NT2/D1 (cell line): Measurements from ENCODE around the gene PRPS1.
"Not testable (repeated sequence)": the region's sequence is repeated elsewhere in the genome, so short reads cannot be mapped to it uniquely, and the experiment has no call there.

Experiments
- DNase-seq: peaks from one replicate; pipeline ENCODE4 v3.0.0-alpha.2; 2011; ENCODE audit warnings: low read depth, low spot score
- H3K27me3 ChIP-seq: 2 replicates; pipeline ENCODE4 v1.6.0; 2011; ENCODE audit warnings: mild to moderate bottlenecking; ENCODE audit not compliant: insufficient read length, insufficient read depth
- H3K36me3 ChIP-seq: 2 replicates; pipeline ENCODE4 v1.6.1; 2011; ENCODE audit warnings: mild to moderate bottlenecking, low read length, mixed read lengths; ENCODE audit not compliant: insufficient read depth, insufficient read length
- H3K4me1 ChIP-seq: 2 replicates; pipeline ENCODE4 v1.5.1; 2011; ENCODE audit not compliant: insufficient read depth, insufficient read length
- H3K4me3 ChIP-seq: 2 replicates; pipeline ENCODE4 v1.5.1; 2011; ENCODE audit warnings: low read depth; ENCODE audit not compliant: insufficient read length
- H3K9ac ChIP-seq: 2 replicates; pipeline ENCODE4 v1.6.0; 2011; ENCODE audit warnings: low read depth; ENCODE audit not compliant: insufficient read length
- H3K9me3 ChIP-seq: 2 replicates; pipeline ENCODE4 v1.5.1; 2011; ENCODE audit warnings: mild to moderate bottlenecking, low read length; ENCODE audit not compliant: insufficient read depth
- SUZ12 ChIP-seq: IDR thresholded peaks from 2 replicates; pipeline ENCODE4 v1.6.1; 2011; ENCODE audit not compliant: insufficient read length, insufficient read depth; ENCODE audit errors: extremely low read depth
- YY1 ChIP-seq: IDR thresholded peaks from 2 replicates; pipeline ENCODE4 v1.6.1; 2011; ENCODE audit not compliant: insufficient read length, insufficient read depth
- ZNF274 ChIP-seq: IDR thresholded peaks from 2 replicates; pipeline ENCODE4 v1.6.1; 2011; ENCODE audit warnings: mild to moderate bottlenecking, low read depth, low read length

Gene PRPS1

DNA sequence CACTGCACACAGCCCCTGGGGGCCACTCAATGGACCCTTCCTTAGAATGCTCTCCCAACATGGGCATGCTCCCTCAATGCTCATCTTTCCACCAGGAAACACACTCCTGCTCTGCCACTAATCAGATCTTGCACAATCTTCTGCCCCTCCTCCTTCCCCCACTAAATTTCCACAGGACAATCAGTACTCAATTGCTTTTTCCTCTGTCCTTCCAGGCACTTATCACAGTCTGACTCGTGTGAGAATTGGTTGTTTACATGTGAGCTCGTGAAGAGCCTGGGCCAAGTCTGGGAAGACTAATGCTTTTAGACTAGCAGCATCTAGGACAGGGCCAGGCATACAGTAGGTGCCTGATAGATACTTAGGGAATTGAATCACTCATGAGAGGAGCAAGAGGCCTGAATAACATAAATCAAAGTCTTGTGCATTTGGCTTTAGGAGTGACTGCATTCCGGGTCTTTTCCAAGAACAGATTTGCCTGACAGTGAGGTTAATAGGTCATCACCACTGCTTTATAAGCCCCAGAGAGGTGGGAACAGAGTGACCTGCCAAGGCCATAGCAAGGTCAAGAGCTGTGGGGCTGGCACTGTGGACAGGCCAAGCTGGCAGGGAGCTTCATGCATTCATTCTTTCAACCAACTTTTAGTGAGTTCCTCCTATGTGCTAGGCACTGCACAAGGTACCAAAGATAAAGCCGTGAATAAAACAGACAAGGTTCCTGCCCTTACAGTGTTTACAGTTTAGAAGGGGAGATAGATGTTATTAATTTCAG, 55.0 kb downstream of the PRPS1 start:
- no peak for TF ChIP-seq YY1
- Histone ChIP-seq H3K27me3 (no peaks in the 10 kb centered on the region), H3K36me3 (no peaks in the 10 kb centered on the region), H3K4me1 (no peaks in the 10 kb centered on the region), H3K9ac (no peak overlapping the region), H3K9me3 (no peaks in the 10 kb centered on the region), H3K4me3 (no peak overlapping the region)
- no peak for DNase-seq

DNA sequence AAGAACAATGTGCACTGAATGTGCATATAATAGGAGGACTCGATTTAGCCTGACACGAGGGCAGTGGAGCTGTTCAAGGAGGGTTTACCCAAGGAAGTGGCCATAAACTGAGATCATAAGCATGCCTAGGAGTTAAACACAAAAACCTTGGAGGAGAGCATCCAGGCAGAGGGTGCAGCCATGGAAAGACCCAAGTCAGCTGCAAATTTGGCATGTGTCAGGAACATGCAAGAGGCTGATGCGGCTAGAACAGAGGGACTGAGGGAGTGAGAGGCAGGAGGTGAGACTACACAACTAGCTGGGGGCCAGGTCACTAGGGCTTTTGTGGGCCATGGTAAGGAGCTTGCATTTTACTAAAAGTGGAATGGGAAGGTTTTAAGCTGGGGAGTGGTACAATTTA, 55.6 kb downstream of the PRPS1 start:
- DNase-seq: no peak
- Histone ChIP-seq H3K27me3 (no peaks in the 10 kb centered on the region), H3K4me1 (peaks cover 1% of the 10 kb centered on the region), H3K36me3 (no peaks in the 10 kb centered on the region), H3K4me3 (no peak overlapping the region), H3K9me3 (no peaks in the 10 kb centered on the region), H3K9ac (no peak overlapping the region)
- no peak for TF ChIP-seq YY1
- no peak for TF ChIP-seq ZNF274
- no peak for TF ChIP-seq SUZ12

DNA sequence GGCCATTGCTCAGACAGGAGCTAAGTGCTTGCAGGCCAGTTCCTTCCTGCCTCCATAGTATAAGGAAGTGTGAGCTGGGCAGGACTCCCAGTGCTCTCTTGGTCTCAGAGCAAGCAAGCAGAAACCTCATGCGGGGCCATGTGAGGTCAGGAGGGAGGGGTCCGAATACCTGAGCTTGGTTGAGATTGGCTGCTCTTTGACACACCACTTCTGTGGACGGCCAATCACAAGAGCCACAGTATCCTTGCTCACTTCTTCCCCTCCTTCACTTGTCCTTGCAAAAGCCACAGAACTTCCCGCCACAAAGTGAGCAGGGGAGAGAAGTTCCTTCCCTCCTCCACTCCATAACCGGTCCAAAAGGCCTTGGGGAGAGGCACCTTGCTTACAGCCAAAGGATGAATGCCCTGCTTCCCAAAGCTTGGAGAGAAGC, 56.7 kb downstream of the PRPS1 start:
- no peaks in the 10 kb centered on the region for H3K36me3 ChIP-seq
- no peak overlapping the region for H3K9ac ChIP-seq

DNA sequence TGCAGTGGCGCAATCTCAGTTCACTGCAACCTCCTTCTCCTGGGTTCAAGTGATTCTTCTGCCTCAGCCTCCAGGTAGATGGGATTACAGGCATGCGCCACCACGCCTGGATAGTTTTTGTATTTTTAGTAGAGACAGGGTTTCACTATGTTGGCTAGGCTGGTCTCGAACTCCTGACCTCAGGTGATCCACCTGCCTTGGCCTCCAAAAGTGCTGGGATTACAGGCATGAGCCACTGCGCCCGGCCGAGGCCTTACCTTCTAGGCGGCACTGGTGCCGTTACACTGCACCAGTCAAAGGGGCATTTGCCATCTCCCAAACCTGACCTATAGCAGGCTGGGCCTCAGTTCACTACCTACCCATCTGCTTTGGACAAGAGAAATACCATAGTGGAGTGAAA, 57.3 kb downstream of the PRPS1 start:
- not testable (repeated sequence) for H3K4me1 ChIP-seq, H3K36me3 ChIP-seq, H3K27me3 ChIP-seq, H3K4me3 ChIP-seq, DNase-seq, H3K9ac ChIP-seq, H3K9me3 ChIP-seq

More for the DNA sequence above, 56.7 kb downstream of the PRPS1 start:
- Histone ChIP-seq H3K9me3 (no peaks in the 10 kb centered on the region), H3K4me3 (no peak overlapping the region), H3K27me3 (no peaks in the 10 kb centered on the region), H3K4me1 (peaks cover 2% of the 10 kb centered on the region)
- no peak for TF ChIP-seq YY1
- TF ChIP-seq SUZ12: no peak
- no peak for TF ChIP-seq ZNF274
- DNase-seq: no peak

DNA sequence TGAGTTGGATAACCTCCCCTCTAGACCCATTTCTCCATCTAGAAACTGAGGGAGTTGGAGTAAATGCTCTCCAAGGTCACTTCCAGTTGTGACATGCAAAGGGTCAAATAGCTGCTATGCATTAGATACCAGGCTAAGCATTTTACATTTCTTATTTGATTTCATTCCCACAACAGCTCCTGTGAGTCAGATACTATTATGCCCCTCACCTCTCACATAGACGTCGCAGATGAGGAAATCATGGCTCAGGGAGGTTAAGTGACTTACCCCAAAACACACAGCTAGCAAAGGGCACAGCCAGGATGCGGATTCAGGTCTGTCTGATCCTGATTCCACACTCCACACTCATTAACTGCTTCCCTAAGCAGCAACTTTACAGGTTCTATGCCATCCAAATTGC, 57.7 kb downstream of the PRPS1 start:
- Histone ChIP-seq H3K4me3 (no peak overlapping the region), H3K4me1 (peaks cover 2% of the 10 kb centered on the region)
- TF ChIP-seq ZNF274: no peak
- TF ChIP-seq SUZ12: no peak
- no peak for TF ChIP-seq YY1

DNA sequence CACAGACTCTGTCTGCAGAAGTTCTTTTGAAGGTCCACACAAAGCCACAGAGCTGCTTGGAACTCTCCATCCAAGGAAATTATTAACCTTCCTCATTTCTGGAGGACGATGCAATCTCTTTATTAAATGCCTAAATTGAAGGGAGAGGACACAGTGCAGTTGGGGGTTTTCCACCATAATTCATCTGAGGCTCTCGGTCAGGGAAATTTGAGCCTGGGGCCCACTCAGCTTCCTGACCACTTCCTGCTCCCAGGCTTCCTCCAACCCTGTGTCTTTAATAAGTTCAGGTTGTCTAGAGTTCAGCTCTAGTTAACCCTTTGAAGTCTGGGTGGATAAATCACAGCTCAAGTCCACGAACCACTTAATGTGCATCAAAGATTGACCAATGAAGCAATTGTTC, 58.5 kb downstream of the PRPS1 start:
- Histone ChIP-seq H3K4me3 (no peak overlapping the region), H3K9me3 (no peaks in the 10 kb centered on the region), H3K36me3 (no peaks in the 10 kb centered on the region), H3K4me1 (peaks cover 2% of the 10 kb centered on the region), H3K9ac (no peak overlapping the region), H3K27me3 (no peaks in the 10 kb centered on the region)
- no peak for DNase-seq
- TF ChIP-seq ZNF274: no peak
- TF ChIP-seq SUZ12: no peak
- TF ChIP-seq YY1: no peak

More for the DNA sequence above, 57.7 kb downstream of the PRPS1 start:
- DNase-seq: no peak
- Histone ChIP-seq H3K36me3 (no peaks in the 10 kb centered on the region), H3K27me3 (no peaks in the 10 kb centered on the region), H3K9me3 (no peaks in the 10 kb centered on the region), H3K9ac (no peak overlapping the region)

DNA sequence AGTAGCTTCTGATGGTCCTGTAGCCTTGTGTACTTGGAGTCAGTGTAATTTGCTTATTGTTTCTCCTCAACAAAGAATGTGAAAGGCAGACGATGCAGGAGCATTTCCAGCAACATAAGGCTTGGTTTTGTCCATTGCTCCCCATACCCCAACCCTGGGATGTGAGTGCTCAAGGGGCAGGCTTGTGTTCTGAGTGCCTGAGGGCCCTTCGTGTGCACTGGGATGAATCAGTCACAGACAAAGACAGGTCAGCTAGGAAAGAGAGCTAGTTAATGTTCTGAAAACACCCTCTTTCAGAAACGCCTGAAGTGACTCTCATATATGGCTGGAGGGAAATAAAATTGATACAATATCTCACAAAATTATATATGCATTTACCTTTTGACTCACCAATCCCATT, 59.1 kb downstream of the PRPS1 start:
- H3K4me1 ChIP-seq: peaks cover 2% of the 10 kb centered on the region
- no peak for TF ChIP-seq SUZ12
- TF ChIP-seq YY1: no peak
- no peak for TF ChIP-seq ZNF274
- no peaks in the 10 kb centered on the region for H3K9me3 ChIP-seq
- no peak for DNase-seq
- no peak overlapping the region for H3K4me3 ChIP-seq
- H3K9ac ChIP-seq: no peak overlapping the region
- no peaks in the 10 kb centered on the region for H3K27me3 ChIP-seq
- H3K36me3 ChIP-seq: no peaks in the 10 kb centered on the region

DNA sequence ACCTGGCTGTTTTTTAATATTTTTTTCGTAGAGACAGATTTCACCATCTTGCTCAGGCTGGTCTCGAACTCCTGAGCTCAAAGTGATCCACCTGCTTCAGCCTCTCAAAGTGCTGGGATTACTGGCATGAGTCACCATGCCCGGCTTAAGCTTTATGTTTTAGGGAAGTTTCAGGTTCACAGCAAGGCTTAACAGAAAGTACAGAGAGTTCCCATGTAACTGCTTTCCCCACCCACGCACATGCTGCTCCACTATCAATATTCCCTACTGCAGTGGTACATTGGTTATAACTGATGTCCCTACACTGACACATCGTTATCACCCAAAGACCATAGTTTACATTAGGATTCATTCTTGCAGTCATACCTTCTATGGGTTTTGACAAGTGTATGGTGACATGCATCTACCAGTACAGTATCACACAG, 62.7 kb downstream of the PRPS1 start:
- H3K27me3 ChIP-seq: no peaks in the 10 kb centered on the region

More for the DNA sequence above, 62.7 kb downstream of the PRPS1 start:
- TF ChIP-seq SUZ12 (no peak), ZNF274 (no peak), YY1 (no peak)
- no peak overlapping the region for H3K9ac ChIP-seq
- no peak for DNase-seq
- H3K4me3 ChIP-seq: no peak overlapping the region
- H3K4me1 ChIP-seq: peaks cover 2% of the 10 kb centered on the region
- H3K9me3 ChIP-seq: no peaks in the 10 kb centered on the region
- no peaks in the 10 kb centered on the region for H3K36me3 ChIP-seq
